ENCODE data around the gene PLK2. TPM values are rescaled to one million over a fixed set of nuclear protein-coding genes. Genes with fewer than 3 reads are reported as not detected.
A peak's percentile ranks its signal among the peaks of the same experiment; 100 is the strongest.

The PLK2 gene
- total and polyA plus RNA-seq, 2 experiments from 2014 or later, result 98.0 to 183 TPM

DNA sequence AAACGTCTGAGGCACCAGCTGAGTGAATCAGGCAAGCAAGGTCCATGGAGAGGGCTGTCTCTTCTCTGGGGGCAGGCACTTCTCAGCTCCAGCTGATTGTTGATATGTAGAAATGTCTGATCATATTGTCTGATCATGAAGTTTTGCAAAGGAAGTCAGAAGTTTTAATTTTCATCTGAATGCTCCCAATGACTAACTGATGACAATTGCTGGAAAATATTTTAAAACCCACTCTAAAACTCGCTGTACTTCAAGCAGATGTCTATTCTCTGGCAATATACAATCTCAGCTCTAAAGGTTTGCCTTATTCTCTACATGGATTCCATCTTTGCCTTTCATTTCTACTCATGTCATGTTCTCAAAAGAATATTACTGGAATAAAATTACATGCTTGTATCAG lies 12.7 kb downstream of the PLK2 start:
- no peak for DNase-seq (ENCODE audit: low spot score)
- no peak overlapping the region for H3K4me2 ChIP-seq

DNA sequence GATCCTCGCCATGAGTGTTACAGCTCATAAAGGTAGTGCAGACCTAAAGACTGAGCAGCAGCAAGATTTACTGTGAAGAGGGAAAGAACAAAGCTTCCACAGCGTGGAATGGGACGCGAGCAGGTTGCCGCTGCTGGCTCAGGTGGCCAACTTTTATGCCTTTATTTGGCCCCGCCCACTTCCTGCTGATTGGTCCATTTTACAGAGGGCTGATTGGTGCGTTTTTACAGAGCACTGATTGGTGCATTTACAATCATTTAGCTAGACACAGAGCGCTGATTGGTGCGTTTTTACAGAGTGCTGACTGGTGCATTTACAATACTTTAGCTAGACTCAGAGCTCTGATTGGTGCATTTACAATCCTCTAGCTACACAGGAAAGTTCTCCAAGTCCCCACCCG lies 13.9 kb downstream of the PLK2 start:
- no peak overlapping the region for H2AFZ ChIP-seq
- no peak overlapping the region for H3K27ac ChIP-seq
- no peak for TF ChIP-seq EZH2phosphoT487 (IDR thresholded peaks at IDR 0.05; ENCODE audit: low read depth, severe bottlenecking, unreplicated experiment)
- no peak for TF ChIP-seq CTCF (IDR thresholded peaks at IDR 0.05; ENCODE audit: poor library complexity)
- no peaks in the 10 kb centered on the region for H3K27me3 ChIP-seq
- H3K4me1 ChIP-seq (ENCODE audit: insufficient read depth), result no peaks in the 10 kb centered on the region
- H3K4me2 ChIP-seq, result no peak overlapping the region
- H3K79me2 ChIP-seq, result no peaks in the 10 kb centered on the region
- no peaks in the 10 kb centered on the region for H3K36me3 ChIP-seq (replicated peaks; ENCODE audit: insufficient read depth, low read depth)
- no peaks in the 10 kb centered on the region for H3K9me3 ChIP-seq (ENCODE audit: low read depth)
- H4K20me1 ChIP-seq (ENCODE audit: insufficient read depth, poor library complexity, severe bottlenecking), result no peaks in the 10 kb centered on the region
- DNase-seq (ENCODE audit: low spot score), result no peak
- no peak overlapping the region for H3K4me3 ChIP-seq
- H3K9me2 ChIP-seq (replicated peaks; ENCODE audit: insufficient read depth), result no peaks in the 10 kb centered on the region
- 97% methylated on average over 10 of the region's 10 CpGs for WGBS (ENCODE audit: low lambda C conversion rate, missing lambda C conversion rate)

More for the DNA sequence above, 12.7 kb downstream of the PLK2 start:
- Histone ChIP-seq H3K9me2 (replicated peaks; ENCODE audit: insufficient read depth) (no peaks in the 10 kb centered on the region), H2AFZ (no peak overlapping the region), H3K4me3 (no peak overlapping the region), H3K79me2 (no peaks in the 10 kb centered on the region), H3K27me3 (no peaks in the 10 kb centered on the region), H3K9me3 (ENCODE audit: low read depth) (no peaks in the 10 kb centered on the region), H3K27ac (no peak overlapping the region), H3K4me1 (ENCODE audit: insufficient read depth) (no peaks in the 10 kb centered on the region), H4K20me1 (ENCODE audit: insufficient read depth, poor library complexity, severe bottlenecking) (no peaks in the 10 kb centered on the region), H3K36me3 (replicated peaks; ENCODE audit: insufficient read depth, low read depth) (no peaks in the 10 kb centered on the region)
- TF ChIP-seq CTCF (IDR thresholded peaks at IDR 0.05; ENCODE audit: poor library complexity) (no peak), EZH2 (IDR thresholded peaks at IDR 0.05; ENCODE audit: borderline replicate concordance) (no peak), EZH2phosphoT487 (IDR thresholded peaks at IDR 0.05; ENCODE audit: low read depth, severe bottlenecking, unreplicated experiment) (no peak)
- 88% methylated on average over 2 of the region's 2 CpGs for WGBS (ENCODE audit: low lambda C conversion rate, missing lambda C conversion rate)

DNA sequence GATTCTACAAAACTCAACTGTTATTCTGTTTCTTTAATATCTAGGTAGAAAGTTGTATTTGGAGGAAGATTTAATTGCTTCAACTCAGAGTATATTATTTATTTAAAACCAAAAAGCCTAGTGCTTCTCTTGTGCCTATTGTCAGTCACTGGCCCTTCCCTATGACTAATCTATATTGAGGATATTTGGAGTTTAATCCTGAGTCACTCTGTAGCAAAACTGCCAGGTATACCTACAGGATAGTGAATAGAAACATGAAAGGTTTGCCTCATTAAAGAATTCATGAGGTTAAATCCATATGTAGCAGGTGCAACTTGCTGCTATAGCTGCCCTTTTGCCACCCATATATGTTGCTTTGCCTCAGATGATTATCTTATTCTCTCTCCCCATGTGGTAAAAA lies 15.1 kb downstream of the PLK2 start:
- Histone ChIP-seq H3K27ac (no peak overlapping the region), H3K4me2 (no peak overlapping the region), H3K27me3 (no peaks in the 10 kb centered on the region), H3K79me2 (no peaks in the 10 kb centered on the region), H3K9me3 (ENCODE audit: low read depth) (no peaks in the 10 kb centered on the region), H3K4me3 (no peak overlapping the region), H3K4me1 (ENCODE audit: insufficient read depth) (no peaks in the 10 kb centered on the region), H3K36me3 (replicated peaks; ENCODE audit: insufficient read depth, low read depth) (no peaks in the 10 kb centered on the region), H4K20me1 (ENCODE audit: insufficient read depth, poor library complexity, severe bottlenecking) (no peaks in the 10 kb centered on the region), H2AFZ (no peak overlapping the region), H3K9me2 (replicated peaks; ENCODE audit: insufficient read depth) (no peaks in the 10 kb centered on the region)
- TF ChIP-seq EZH2phosphoT487 (IDR thresholded peaks at IDR 0.05; ENCODE audit: low read depth, severe bottlenecking, unreplicated experiment), result no peak
- TF ChIP-seq CTCF (IDR thresholded peaks at IDR 0.05; ENCODE audit: poor library complexity), result no peak
- TF ChIP-seq EZH2 (IDR thresholded peaks at IDR 0.05; ENCODE audit: borderline replicate concordance), result no peak
- no peak for DNase-seq (ENCODE audit: low spot score)

GRCh38 chr5:58440901-58441460 lies 18.9 kb downstream of the PLK2 start:
- no peak for DNase-seq (ENCODE audit: low spot score)
- H3K79me2 ChIP-seq, result no peaks in the 10 kb centered on the region
- H3K27me3 ChIP-seq, result no peaks in the 10 kb centered on the region
- H3K9me3 ChIP-seq (ENCODE audit: low read depth), result no peaks in the 10 kb centered on the region
- H4K20me1 ChIP-seq (ENCODE audit: insufficient read depth, poor library complexity, severe bottlenecking), result no peaks in the 10 kb centered on the region
- H3K4me3 ChIP-seq, result no peak overlapping the region
- H3K4me1 ChIP-seq (ENCODE audit: insufficient read depth), result no peaks in the 10 kb centered on the region
- H3K9me2 ChIP-seq (replicated peaks; ENCODE audit: insufficient read depth), result no peaks in the 10 kb centered on the region
- TF ChIP-seq EZH2phosphoT487 (IDR thresholded peaks at IDR 0.05; ENCODE audit: low read depth, severe bottlenecking, unreplicated experiment), result no peak
- TF ChIP-seq EZH2 (IDR thresholded peaks at IDR 0.05; ENCODE audit: borderline replicate concordance), result no peak
- TF ChIP-seq CTCF (IDR thresholded peaks at IDR 0.05; ENCODE audit: poor library complexity), result no peak
- peak overlapping the region; percentile 42 for H3K27ac ChIP-seq
- no peak overlapping the region for H3K4me2 ChIP-seq
- H3K36me3 ChIP-seq (replicated peaks; ENCODE audit: insufficient read depth, low read depth), result no peaks in the 10 kb centered on the region
- 50% methylated on average over 3 of the region's 3 CpGs for WGBS (ENCODE audit: low lambda C conversion rate, missing lambda C conversion rate)
- H2AFZ ChIP-seq, result no peak overlapping the region

Data from hepatocyte (in vitro differentiated cells).